DMS 273 (cell line): ENCODE results near the gene SPACA7.
"Not testable (repeated sequence)": the region's sequence is repeated elsewhere in the genome, so short reads cannot be mapped to it uniquely, and the experiment has no call there.

Experiments
- DNase-seq: peaks from one replicate; lab custom pipeline; 2025; ENCODE audit not compliant: unreplicated experiment; lab: John Stamatoyannopoulos, UW

The SPACA7 gene

GRCh38 chr13:112349681-112350080 is 26.5 kb upstream of the SPACA7 start:
- DNase-seq = no peak

- no peak for DNase-seq
These were observed 25.9 kb upstream of the SPACA7 start for GRCh38 chr13:112350300-112350699.

- no peak for DNase-seq
These were observed 24.3 kb upstream of the SPACA7 start for GRCh38 chr13:112351825-112352224.

GRCh38 chr13:112353856-112354255 is 22.3 kb upstream of the SPACA7 start:
- DNase-seq = no peak

GRCh38 chr13:112354330-112355273 is 21.6 kb upstream of the SPACA7 start:
- DNase-seq = no peak

GRCh38 chr13:112355274-112355838 is 20.8 kb upstream of the SPACA7 start:
- no peak for DNase-seq

DNA sequence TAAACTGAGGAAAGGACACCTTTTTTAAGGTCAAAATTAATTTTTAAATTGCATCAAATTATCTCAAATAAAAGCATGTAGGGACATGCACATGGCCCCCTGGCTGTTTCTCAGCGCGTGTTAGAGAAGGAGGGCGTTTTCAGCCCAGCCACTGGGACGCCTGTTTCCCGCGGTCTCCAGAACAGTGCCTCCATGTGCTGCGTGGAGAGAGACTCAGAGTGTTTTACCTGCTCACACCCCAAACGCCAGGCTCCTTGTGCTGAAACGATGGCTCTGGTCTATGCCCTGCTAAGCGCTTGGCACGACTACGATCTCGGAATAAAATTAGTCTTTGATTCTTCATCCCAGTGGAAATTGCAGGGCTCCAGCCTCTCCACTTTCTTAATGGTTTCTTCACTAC is 20.0 kb upstream of the SPACA7 start:
- no peak for DNase-seq

DNA sequence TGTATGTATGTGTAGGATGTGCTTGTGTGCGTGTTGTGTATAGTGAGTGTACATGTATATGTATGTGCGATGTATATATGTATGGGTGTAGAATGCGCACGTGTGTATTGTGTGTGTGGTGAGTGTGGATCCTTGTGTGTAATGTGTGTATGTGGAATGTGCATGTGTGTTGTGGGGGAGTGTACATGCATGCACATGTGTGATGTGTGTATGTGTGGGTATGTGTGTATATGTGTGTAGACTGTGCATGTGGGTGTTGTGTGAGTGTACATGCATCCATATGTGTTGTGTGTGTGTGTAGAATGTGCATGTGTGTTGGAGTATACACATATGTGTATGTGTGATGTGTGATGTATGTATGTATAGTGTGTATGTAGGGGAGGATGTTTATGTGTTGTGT is 18.0 kb upstream of the SPACA7 start:
- no peak for DNase-seq

GRCh38 chr13:112362021-112362420 is 14.1 kb upstream of the SPACA7 start:
- DNase-seq = no peak

- no peak for DNase-seq
These were observed 12.2 kb upstream of the SPACA7 start for GRCh38 chr13:112363867-112364528.

GRCh38 chr13:112366907-112367646 is 9.1 kb upstream of the SPACA7 start:
- DNase-seq = no peak

DNA sequence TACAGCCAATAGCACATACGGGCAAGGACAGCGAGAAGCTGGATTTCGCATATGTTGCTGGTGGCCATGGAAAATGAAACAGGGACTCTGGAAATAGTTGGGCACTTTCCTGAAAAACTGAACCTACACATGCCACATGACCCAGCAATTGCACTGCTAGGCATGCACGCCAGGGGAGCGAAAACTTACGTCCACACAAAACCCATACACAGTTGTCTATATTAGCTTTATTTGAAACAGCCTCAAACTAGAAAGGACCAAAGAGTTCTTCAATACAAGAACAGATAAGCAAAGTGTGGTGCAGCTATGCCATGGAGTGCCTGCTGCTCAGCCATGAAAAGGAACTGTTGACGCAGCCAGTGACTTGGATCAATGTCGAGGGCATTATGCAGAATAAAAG is 7.3 kb upstream of the SPACA7 start:
- DNase-seq = no peak

DNA sequence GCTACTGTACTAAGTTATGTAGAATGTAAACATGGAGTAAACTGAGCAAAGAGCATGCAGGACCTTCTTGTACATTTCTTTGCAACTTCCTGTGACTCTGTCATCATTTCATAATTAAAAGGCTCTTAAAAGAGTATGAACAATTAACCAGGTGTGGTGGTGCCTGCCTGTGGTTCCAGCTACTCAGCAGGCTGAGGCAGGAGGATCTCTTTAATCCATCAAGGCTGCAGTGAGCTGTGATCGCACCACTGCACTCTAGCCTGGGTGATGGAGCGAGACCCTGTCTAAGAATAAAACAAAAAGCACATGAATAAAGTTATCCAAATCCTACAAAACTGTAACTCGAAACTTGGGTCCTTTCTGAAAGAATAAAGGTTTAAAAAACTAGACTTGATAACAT is 5.8 kb upstream of the SPACA7 start:
- no peak for DNase-seq

DNA sequence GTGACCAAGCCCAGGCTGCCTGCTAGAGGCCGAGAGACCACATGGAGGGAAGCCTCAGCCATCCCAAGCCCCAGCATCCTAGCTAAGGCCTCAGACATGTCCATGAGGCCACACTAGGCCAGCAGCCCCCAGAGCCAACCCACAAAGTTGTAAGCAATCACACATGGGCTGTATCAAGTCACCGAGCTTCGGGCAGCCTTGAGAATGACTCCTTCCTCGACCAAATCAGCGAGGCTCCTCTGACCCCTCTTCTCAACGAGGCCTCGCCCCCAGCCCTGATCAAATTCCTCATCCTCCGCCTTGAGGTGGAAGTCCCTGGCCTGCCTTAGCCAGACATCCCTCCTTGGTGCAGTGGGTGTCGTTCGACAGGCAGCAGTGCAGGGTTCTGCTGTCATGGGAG is 1.9 kb upstream of the SPACA7 start:
- DNase-seq = no peak

GRCh38 chr13:112391746-112392145 is 15.6 kb downstream of the SPACA7 start:
- no peak for DNase-seq

DNA sequence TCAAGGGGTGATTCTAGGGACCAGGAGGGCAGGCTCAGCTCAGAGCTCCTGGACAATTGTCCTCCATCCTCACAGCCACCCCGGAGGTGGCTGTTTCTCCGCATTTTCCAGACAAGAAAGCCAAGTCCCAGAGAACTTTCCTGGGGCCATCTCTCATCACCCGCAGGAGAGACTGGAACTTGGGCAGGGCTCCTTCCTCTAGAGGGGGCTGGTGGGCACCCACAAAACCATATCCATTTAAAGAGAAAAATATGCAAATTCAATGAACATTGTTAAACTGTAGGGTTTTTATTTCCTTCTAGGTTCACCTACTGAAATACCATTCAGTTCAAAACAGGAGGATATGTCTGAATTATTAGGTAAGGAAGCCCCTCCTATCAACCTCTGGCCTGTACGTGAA is 16.6 kb downstream of the SPACA7 start:
- no peak for DNase-seq

GRCh38 chr13:112395022-112395421 is 18.9 kb downstream of the SPACA7 start:
- not testable (repeated sequence) for DNase-seq

- not testable (repeated sequence) for DNase-seq
These were observed 19.8 kb downstream of the SPACA7 start for GRCh38 chr13:112395941-112396340.

DNA sequence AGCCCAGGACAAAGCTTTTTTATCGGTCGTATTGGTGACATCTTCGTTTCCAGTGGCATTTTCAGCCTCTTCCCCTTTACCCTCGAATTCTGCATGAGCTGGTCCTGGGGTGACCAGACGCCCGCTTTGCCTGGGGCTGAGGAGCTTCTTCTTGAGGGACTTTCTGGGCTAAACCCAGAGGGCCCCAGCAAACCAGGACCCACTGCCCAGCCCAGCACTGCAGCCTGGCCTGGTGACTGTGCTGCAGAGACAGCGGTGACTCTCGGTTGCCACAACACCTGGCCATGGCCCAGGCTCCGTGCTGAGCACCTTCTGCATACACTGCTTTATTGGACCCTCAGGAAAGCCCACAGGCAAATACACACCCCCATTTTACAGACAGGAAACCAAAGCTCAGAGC is 21.0 kb downstream of the SPACA7 start:
- DNase-seq = no peak

GRCh38 chr13:112398347-112398746 is 22.2 kb downstream of the SPACA7 start:
- DNase-seq = not testable (repeated sequence)

GRCh38 chr13:112409828-112410227 is 33.7 kb downstream of the SPACA7 start:
- not testable (repeated sequence) for DNase-seq
